Neural cell (in vitro differentiated cells): ENCODE measurements around the gene GHRL. TPM values are rescaled to one million over a fixed set of nuclear protein-coding genes. Genes with fewer than 3 reads are reported as not detected.

ENCODE experiments used
- H2AFZ ChIP-seq: fragments of 200-600, 300-800 bp; sonication (generic), shearing (Covaris generic); 2 replicates; pipeline ENCODE4 v1.6.0; 2014; ENCODE audit warnings: low read depth, mild to moderate bottlenecking, antibody characterized with exemption, low read length, moderate library complexity
- H3F3A ChIP-seq: fragments of 200-600 bp; shearing (Covaris generic); 2 replicates; pipeline ENCODE4 v1.6.1; 2016; ENCODE audit warnings: mild to moderate bottlenecking, moderate library complexity, mixed read lengths, antibody characterized with exemption, low read length; ENCODE audit not compliant: insufficient read depth, poor library complexity, severe bottlenecking
- H3K27ac ChIP-seq: fragments of 200-600, 300-800 bp; sonication (generic), shearing (Covaris generic); 2 replicates; pipeline ENCODE4 v1.5.1; 2014; ENCODE audit warnings: mild to moderate bottlenecking, low read length, moderate library complexity
- H3K27me3 ChIP-seq: fragments of 300-800, 200-600 bp; sonication (generic), shearing (Covaris generic); 2 replicates; pipeline ENCODE4 v1.6.0; 2014; ENCODE audit warnings: mild to moderate bottlenecking, low read depth, low read length, moderate library complexity; ENCODE audit not compliant: insufficient read depth
- H3K36me3 ChIP-seq: fragments of 300-800, 200-600 bp; sonication (generic), shearing (Covaris generic); 2 replicates; pipeline ENCODE4 v1.5.1; 2014; ENCODE audit warnings: mild to moderate bottlenecking, antibody characterized with exemption, low read length, moderate library complexity; ENCODE audit not compliant: insufficient read depth
- H3K4me2 ChIP-seq: fragments of 300-800, 200-600 bp; sonication (generic), shearing (Covaris generic); 2 replicates; pipeline ENCODE4 v1.6.0; 2014; ENCODE audit warnings: mild to moderate bottlenecking, low read length
- H3K4me3 ChIP-seq: fragments of 300-800, 200-600 bp; sonication (generic), shearing (Covaris generic); 2 replicates; pipeline ENCODE4 v1.5.1; 2014; ENCODE audit warnings: mild to moderate bottlenecking, low read length, moderate library complexity
- H3K79me2 ChIP-seq: fragments of 200-600 bp; shearing (Covaris generic); replicated peaks from 2 replicates; pipeline ENCODE4 v1.6.0; 2014; ENCODE audit warnings: mild to moderate bottlenecking, low read length, moderate library complexity; ENCODE audit not compliant: insufficient read depth
- H3K9ac ChIP-seq: fragments of 300-800, 200-600 bp; sonication (generic), shearing (Covaris generic); 2 replicates; pipeline ENCODE4 v1.6.1; 2016; ENCODE audit warnings: mild to moderate bottlenecking, low read length, mixed read lengths
- H3K9me2 ChIP-seq: fragments of 200-600 bp; shearing (Covaris generic); 2 replicates; pipeline ENCODE4 v1.6.1; 2016; ENCODE audit warnings: mild to moderate bottlenecking, low read length, mixed read lengths; ENCODE audit not compliant: insufficient read depth
- H3K9me3 ChIP-seq: fragments of 200-600, 300-800 bp; sonication (generic), shearing (Covaris generic); 2 replicates; pipeline ENCODE4 v1.6.1; 2016; ENCODE audit warnings: mild to moderate bottlenecking, mixed run types, low read length, moderate library complexity, mixed read lengths
- H4K20me1 ChIP-seq: fragments of 200-600 bp; shearing (Covaris generic); 2 replicates; pipeline ENCODE4 v1.6.1; 2016; ENCODE audit warnings: mild to moderate bottlenecking, mixed run types; ENCODE audit not compliant: insufficient read depth
- CTCF ChIP-seq: fragments of 450-650 bp; IDR thresholded peaks from 2 replicates; pipeline ENCODE4 v1.5.1; 2014; ENCODE audit warnings: antibody characterized with exemption, mild to moderate bottlenecking, moderate library complexity; ENCODE audit not compliant: poor library complexity, severe bottlenecking
- EP300 ChIP-seq: fragments of 450-650 bp; conservative IDR thresholded peaks from 2 replicates; pipeline ENCODE4 v1.6.1; 2014; ENCODE audit warnings: antibody characterized with exemption, mild to moderate bottlenecking, moderate library complexity; ENCODE audit not compliant: poor library complexity, severe bottlenecking
- EZH2 ChIP-seq: fragments of 200-600, 300-800 bp; shearing (Covaris generic), sonication (generic); IDR thresholded peaks from 2 replicates; pipeline ENCODE4 v1.6.1; 2014; ENCODE audit warnings: antibody characterized with exemption, low read length, borderline replicate concordance, mild to moderate bottlenecking; ENCODE audit not compliant: insufficient read depth, poor library complexity, severe bottlenecking
- MXI1 ChIP-seq: fragments of 450-650 bp; conservative IDR thresholded peaks from 2 replicates; pipeline ENCODE4 v1.6.1; 2014; ENCODE audit warnings: antibody characterized with exemption, mild to moderate bottlenecking; ENCODE audit not compliant: poor library complexity, severe bottlenecking
- POLR2AphosphoS5 ChIP-seq: IDR thresholded peaks from 2 replicates; pipeline ENCODE4 v1.6.1; 2012
- RAD21 ChIP-seq: fragments of 450-650 bp; conservative IDR thresholded peaks from 2 replicates; pipeline ENCODE4 v1.6.1; 2014; ENCODE audit warnings: antibody characterized with exemption, mild to moderate bottlenecking, moderate library complexity
- REST ChIP-seq: IDR thresholded peaks from 2 replicates; pipeline ENCODE4 v1.6.1; 2012; ENCODE audit warnings: borderline replicate concordance
- SMC3 ChIP-seq: fragments of 450-650 bp; conservative IDR thresholded peaks from 2 replicates; pipeline ENCODE4 v1.6.1; 2014; ENCODE audit warnings: antibody characterized with exemption, mild to moderate bottlenecking, moderate library complexity; ENCODE audit not compliant: poor library complexity
- TAF1 ChIP-seq: IDR thresholded peaks from 2 replicates; pipeline ENCODE4 v1.6.1; 2012; ENCODE audit warnings: low read depth
- polyA plus RNA-seq: library from polyadenylated mRNA; depleted of rRNA; stranded (reverse); fragments of >200 nt; gene quantifications from 2 replicates; pipeline ENCODE4 v1.2.3, GENCODE V29; 2014

GHRL gene
- polyA plus RNA-seq, 1 donor from 2014 or later: 2.8 TPM

GRCh38 chr3:10248984-10249748, 43.6 kb downstream of the GHRL start:
- Histone ChIP-seq H4K20me1 (no peaks in the 10 kb centered on the region), H3K9ac (peak overlapping the region; percentile 62), H3K9me3 (no peaks in the 10 kb centered on the region), H3K79me2 (peaks cover 15% of the 10 kb centered on the region), H3K4me3 (peak overlapping the region; percentile 88), H3K4me2 (peak overlapping the region; percentile 89), H2AFZ (peak overlapping the region; percentile 30), H3K36me3 (peaks cover 3% of the 10 kb centered on the region), H3K9me2 (no peaks in the 10 kb centered on the region), H3K27ac (no peak overlapping the region), H3F3A (no peaks in the 10 kb centered on the region), H3K27me3 (no peaks in the 10 kb centered on the region)
- no peak for TF ChIP-seq TAF1
- TF ChIP-seq RAD21: peak; percentile 0
- no peak for TF ChIP-seq SMC3
- TF ChIP-seq EZH2: no peak

GRCh38 chr3:10248184-10248983, 44.4 kb downstream of the GHRL start, which contains the start of gene TATDN2:
Gene TATDN2 (plus strand): TSS chr3:10248459. CDS start chr3:10249201, 742 bp downstream.
- peak within 1 kb of the TSS; percentile 30 for H2AFZ ChIP-seq
- TF ChIP-seq POLR2AphosphoS5 (peak; percentile 61), EZH2 (no peak), REST (no peak), RAD21 (peak; percentile 22), EP300 (peak; percentile 33), MXI1 (peak; percentile 96), SMC3 (peak; percentile 44), TAF1 (no peak), CTCF (peak; percentile 33)
- no peaks in the 10 kb centered on the region for H4K20me1 ChIP-seq
- peak within 1 kb of the TSS; percentile 88 for H3K4me3 ChIP-seq
- no peaks in the 10 kb centered on the region for H3K9me2 ChIP-seq
- H3K79me2 ChIP-seq: peaks cover 15% of the 10 kb centered on the region
- H3F3A ChIP-seq: no peaks in the 10 kb centered on the region
- H3K4me2 ChIP-seq: peak within 1 kb of the TSS; percentile 89
- H3K36me3 ChIP-seq: no peaks in the 10 kb centered on the region
- no peaks in the 10 kb centered on the region for H3K9me3 ChIP-seq
- H3K27me3 ChIP-seq: no peaks in the 10 kb centered on the region
- H3K9ac ChIP-seq: peak within 1 kb of the TSS; percentile 62
- no peak within 1 kb of the TSS for H3K27ac ChIP-seq
